Ramos (cell line): ENCODE results near the gene UMOD.
"Not testable (repeated sequence)": the region's sequence is repeated elsewhere in the genome, so short reads cannot be mapped to it uniquely, and the experiment has no call there.

Experiments used
- in situ Hi-C: fragments of 300-500 bp; cut with MboI; formaldehyde crosslinking; loops from one replicate; pipeline ENCODE4 v1.14.3; 2022; ENCODE audit warnings: low sequenced_read_pairs; ENCODE audit not compliant: unreplicated experiment

UMOD gene

GRCh38 chr16:20326321-20326720 is 26.2 kb downstream of the UMOD start:
- in situ Hi-C loops = no loop called here

DNA sequence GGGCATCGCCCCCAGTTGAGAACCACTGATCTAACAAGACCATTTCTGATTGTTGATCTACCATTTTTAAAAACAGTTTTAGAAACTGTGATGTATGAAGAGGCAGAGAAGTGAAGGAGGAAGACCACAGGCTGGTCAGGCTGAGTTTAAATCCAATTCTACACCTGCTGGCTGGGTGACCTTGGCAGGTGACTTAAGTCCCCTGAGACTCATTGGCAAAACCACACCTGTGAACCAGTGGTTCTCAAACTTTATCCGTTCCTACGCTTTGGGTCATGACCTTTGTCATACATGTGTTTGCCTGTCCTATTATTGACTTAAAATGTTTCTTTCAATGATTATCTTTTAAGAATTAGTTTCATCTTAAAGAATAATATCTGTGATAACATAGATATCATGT is 27.5 kb downstream of the UMOD start:
- in situ Hi-C loops = no loop called here

DNA sequence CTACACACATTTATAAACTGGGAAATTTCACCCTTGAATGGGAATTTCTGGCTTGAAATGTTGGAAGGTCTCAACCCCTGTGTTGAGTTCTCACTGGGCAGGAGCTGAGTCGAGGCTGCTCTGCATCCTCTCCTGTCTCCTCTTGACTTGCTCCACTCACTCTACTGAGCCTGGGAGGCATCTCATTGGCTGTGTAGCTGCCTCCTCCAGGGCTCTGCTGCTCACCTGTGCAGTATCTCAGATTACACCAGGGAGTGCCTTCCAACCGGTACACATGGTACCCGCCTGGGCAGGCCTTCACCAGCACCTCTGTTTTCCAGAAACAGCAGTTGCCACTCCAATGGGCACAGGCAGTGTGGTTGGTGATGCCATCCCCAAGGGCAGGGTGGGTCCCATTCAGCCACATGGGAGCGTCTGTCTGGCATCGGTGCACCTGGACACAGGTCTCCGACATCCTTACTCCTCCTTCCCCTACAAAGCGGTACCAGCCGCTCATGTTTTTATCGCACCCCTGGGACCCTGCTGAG is 28.9 kb downstream of the UMOD start:
- in situ Hi-C loops = no loop called here

DNA sequence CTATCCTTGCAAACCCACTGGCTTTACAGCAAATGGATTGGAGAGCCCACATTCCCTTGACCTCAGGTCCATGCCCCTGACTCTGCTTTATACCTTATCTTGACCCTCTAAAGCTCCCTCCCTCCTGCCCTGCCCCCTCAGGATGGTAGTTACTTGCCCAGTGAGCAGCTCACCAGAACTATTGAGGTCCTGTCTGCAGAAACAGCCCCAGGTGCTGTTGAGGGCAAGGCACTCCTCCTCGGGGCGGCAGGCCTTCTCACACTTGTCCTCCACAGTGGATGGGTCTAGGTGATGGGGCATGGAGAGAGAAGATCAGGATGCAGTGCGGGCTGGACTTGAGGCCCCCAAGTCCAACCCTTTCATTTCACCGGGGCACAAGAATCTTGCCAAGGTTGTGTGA is 29.8 kb downstream of the UMOD start:
- in situ Hi-C loops = no loop called here

GRCh38 chr16:20321671-20322070 is 30.8 kb downstream of the UMOD start:
- in situ Hi-C loops = no loop called here

- in situ Hi-C loops = not testable (repeated sequence)
These were observed 31.5 kb downstream of the UMOD start for GRCh38 chr16:20321051-20321450.

DNA sequence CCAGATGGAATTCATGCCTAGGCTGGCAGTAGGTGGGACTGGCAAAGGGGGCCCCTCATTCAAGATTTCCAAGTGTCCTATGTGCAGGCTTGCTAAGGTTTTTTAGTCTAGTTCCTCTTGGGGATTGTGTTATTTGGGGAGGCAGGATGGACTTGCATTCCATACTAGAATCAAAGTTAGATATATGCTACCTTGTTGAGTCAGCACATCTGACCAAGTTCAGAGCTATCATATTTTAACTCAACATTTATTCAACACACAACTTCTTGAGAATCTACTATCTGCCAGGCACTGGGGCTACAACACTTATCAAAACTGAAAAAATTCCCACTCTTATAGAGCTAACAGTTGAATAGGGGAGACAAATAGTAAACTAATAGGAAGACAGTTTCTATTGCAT is 31.9 kb downstream of the UMOD start:
- in situ Hi-C loops = no loop called here

- in situ Hi-C loops = no loop called here
These were observed 32.3 kb downstream of the UMOD start for GRCh38 chr16:20320178-20320577.

GRCh38 chr16:20319406-20319805 is 33.1 kb downstream of the UMOD start:
- in situ Hi-C loops = no loop called here

- in situ Hi-C loops = no loop called here
These were observed 34.1 kb downstream of the UMOD start for GRCh38 chr16:20318437-20318836.

DNA sequence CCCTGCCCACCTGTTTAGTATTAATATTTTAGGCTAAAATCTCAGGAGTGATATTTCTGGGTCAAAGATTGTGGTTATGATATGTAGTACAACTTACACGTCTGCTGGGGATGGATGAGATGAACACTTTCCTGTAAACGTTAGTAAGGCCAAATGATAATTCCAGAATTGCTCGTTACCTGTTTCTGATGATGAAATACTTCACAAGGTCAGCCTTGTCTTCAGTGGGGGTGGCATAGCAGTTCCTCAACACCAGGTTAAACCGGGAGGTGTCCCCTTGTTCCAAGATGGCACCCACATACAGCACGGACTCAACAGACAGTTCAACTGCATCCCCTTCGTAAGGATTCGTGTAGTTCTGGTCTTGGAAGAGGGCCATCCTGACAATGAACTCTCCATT is 34.5 kb downstream of the UMOD start:
- in situ Hi-C loops = no loop called here

GRCh38 chr16:20317117-20317516 is 35.4 kb downstream of the UMOD start:
- in situ Hi-C loops = no loop called here

GRCh38 chr16:20316715-20317114 is 35.8 kb downstream of the UMOD start:
- in situ Hi-C loops = no loop called here

DNA sequence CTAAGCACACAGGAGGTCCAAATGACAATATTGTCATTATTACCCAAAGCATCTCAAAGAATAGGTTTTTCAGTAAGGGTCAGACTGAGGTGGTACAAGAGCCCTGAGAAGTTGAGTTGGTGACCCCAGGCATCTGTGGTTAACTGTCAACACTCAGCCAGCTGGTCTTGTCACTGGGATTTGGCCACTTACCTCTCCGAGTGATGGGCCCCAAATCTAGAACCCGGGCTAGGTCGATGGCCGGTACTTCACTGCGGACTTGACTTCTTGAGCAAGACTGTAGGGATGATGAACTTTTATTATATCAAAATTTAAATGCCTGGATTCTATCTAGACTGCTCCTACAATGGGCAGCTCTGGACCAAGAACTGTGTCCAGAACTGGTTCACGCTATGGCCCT is 36.8 kb downstream of the UMOD start:
- in situ Hi-C loops = no loop called here

GRCh38 chr16:20314575-20314974 is 37.9 kb downstream of the UMOD start:
- in situ Hi-C loops = no loop called here

GRCh38 chr16:20313741-20314140 is 38.8 kb downstream of the UMOD start:
- in situ Hi-C loops = no loop called here

DNA sequence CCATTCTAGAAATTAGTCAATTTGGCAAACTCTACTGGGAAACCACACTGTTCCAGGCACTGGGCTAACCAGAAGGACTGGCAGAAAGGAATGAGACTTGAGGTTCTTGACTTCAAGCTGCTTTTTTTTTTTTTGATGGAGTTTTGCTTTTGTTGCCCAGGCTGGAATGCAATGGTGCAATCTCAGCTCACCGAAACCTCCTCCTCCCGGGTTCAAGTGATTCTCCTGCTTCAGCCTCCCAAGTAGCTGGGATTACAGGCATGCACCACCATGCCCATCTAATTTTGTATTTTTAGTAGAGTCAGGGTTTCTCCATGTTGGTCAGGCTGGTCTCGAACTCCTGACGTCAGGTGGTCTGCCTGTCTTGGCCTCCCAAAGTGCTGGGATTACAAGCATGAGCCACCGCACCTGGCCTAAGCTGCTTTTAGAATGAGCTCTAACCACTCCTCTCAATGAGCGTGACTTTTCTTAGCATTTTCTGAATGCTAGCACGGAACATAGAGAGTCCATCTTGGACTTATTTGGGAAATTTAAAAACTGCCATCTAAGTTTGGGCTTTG is 39.9 kb downstream of the UMOD start:
- in situ Hi-C loops = not testable (repeated sequence)

- in situ Hi-C loops = no loop called here
These were observed 41.0 kb downstream of the UMOD start for GRCh38 chr16:20311548-20311947.

DNA sequence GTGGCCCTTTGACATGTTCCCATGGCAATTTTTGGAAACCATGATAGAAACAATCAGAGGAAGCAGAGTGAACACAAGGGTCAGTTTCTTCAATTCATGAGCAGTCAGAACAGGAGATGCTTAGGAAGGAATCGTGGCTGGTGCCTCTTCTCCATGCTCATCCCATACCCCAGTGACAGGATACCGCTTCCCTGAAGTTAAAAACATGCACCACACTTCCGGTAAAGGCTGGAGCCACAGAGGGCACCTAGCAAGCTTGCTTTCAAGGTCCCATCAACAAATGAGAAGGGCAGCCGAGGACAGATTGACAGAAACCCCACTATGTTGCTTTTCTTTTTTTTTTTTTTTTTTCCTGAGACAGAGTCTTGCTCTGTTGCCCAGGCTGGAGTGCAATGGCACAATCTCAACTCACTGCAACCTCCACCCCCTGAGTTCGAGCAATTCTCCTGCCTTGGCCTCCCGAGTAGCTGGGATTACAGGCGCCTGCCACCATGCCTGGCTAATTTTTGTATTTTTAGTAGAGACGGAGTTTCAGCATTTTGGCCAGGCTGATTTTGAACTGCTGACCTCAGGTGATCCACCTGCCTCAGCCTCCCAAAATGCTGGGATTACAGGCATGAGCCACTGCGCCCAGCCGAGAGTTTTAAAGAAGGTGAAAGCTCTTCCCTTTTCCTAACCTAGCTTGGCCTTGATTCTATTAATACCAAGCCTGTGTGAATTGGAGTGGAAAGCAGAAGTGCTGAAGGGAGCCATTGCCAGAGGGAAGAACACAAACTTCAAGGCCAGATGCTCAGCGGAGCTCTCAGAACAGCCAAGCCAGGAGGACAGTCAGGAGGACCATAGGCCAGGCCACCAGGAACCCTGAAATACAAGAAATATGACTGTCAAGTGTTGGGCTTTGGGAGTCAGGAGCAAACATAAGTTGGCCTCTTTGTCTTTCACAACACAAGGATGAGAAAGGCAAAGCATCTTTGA is 41.8 kb downstream of the UMOD start:
- in situ Hi-C loops = no loop called here

DNA sequence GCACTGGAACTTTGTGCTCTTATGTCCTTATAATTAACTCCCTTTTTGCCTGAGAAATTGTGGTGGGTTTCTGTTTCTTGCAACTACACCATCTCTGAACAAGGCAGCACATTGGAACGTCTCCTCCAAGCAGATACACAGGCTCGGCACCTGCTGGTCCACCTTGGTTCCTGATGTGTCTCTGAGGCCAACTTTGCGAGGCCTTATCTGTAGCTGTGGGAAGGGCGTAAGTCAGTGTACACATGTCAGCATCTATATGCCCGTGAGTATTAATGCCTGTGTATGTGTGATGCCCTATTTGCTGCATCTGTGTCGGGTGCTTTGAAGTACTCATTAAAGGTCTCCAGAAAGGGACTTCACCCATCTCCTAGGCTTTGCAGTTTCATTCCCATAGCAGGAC is 42.7 kb downstream of the UMOD start:
- in situ Hi-C loops = no loop called here

DNA sequence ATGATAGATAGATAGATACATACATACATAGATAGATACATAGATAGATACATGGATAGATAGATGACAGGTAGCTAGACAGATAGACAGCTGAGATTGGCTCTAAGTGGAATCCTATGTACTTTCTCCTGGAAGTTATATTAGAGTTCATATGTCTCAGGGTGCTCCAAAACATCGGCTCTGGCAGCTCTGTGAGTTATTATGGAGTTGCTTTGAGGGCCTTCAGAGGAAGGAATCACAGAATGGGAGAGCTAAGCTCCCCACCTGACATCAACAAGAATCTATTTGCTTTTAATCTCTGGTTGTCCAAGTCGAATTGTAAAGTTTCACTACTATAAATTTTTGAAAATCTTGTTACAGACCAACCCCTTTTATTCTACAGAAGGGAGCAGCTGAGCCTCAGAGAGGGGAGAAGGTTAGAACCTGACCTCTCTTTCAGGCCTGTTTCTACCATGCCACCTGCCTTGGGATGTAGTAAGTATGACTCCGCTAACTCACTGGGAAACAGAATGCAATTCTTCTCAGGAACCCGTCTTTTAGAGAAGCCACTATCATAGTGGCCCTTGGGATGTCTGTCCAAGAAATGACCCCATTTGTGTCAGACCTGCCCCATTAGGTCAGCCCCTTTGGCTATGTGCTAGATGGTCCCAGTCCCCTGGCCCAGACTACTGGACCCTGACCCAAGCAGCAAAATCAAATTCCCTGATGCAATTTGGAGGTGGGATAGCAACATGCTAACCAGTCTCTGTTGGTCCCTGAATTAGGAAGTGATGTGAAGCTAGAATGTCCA is 43.5 kb downstream of the UMOD start:
- in situ Hi-C loops = no loop called here
